Spleen (tissue), 7 donors: Measurements from ENCODE around the gene ZC3H12C.

ENCODE experiments used
- POLR2A ChIP-seq, 3 donors: fragments of 450-650 bp; IDR thresholded peaks; one replicate each; pipeline ENCODE4 v1.5.1; 2017; ENCODE audit warnings: antibody characterized with exemption in 3 of 3, mild to moderate bottlenecking in 1 of 3
- POLR2AphosphoS5 ChIP-seq, 3 donors: sonication (generic); formaldehyde crosslinking; IDR thresholded peaks; one replicate each; pipeline ENCODE4 v1.5.1; 2017; ENCODE audit warnings: antibody characterized with exemption in 3 of 3
- TF ChIP-seq, protein P1 (sequence below), 11 experiments: fragments of 200-600 bp in 7 of 11; fragments of 450-650 bp in 4 of 11; sonication (generic) in 4 of 11; IDR thresholded peaks in 8 of 11; conservative IDR thresholded peaks in 3 of 11; 1 replicate in 7 of 11; 2 replicates in 4 of 11; pipeline versions ENCODE4 v1.4.0 to v1.8.0; 2016 to 2021; ENCODE audit warnings: antibody characterized with exemption in 11 of 11, inconsistent platforms in 4 of 11, mild to moderate bottlenecking in 1 of 11
- donor health status: DM: no; HTN: no; CAD: no; lungs with moderate emphysema.
- donor health status: DM: no; HTN: no; CAD: no.
- donor health status: DM: no; HTN: no; CAD: no.

DNA sequence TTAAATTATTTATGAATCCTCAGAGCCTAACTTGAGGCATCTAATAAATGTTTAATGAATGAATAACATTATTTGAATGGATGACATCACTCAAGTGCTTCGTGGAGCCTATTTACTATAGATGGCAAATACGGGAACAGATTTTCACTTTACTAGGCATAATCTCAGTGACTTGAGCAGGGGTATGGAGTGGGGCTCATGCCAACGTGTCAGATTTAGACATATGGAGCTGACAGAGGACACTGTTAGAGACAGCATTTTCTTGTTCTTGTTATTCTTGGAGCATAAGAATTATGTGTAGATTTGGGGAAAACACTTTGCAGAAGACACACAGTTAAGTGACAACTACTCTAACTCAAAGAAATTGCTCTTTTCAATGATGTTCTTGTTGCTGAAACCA is 124.7 kb downstream of the ZC3H12C start:
- TF ChIP-seq, protein P1, sequence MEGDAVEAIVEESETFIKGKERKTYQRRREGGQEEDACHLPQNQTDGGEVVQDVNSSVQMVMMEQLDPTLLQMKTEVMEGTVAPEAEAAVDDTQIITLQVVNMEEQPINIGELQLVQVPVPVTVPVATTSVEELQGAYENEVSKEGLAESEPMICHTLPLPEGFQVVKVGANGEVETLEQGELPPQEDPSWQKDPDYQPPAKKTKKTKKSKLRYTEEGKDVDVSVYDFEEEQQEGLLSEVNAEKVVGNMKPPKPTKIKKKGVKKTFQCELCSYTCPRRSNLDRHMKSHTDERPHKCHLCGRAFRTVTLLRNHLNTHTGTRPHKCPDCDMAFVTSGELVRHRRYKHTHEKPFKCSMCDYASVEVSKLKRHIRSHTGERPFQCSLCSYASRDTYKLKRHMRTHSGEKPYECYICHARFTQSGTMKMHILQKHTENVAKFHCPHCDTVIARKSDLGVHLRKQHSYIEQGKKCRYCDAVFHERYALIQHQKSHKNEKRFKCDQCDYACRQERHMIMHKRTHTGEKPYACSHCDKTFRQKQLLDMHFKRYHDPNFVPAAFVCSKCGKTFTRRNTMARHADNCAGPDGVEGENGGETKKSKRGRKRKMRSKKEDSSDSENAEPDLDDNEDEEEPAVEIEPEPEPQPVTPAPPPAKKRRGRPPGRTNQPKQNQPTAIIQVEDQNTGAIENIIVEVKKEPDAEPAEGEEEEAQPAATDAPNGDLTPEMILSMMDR (IDR thresholded peaks at IDR 0.05 in 8 of 11, conservative IDR thresholded peaks at IDR 0.05 in 3 of 11), result no peak
- TF ChIP-seq POLR2AphosphoS5 (IDR thresholded peaks at IDR 0.05) (no peak), POLR2A (IDR thresholded peaks at IDR 0.05) (no peak)
